Panc1 (cell line): Measurements from ENCODE around the gene CXorf38. TPM values are rescaled to one million over a fixed set of nuclear protein-coding genes. Genes with fewer than 3 reads are reported as not detected.

Experiments used
- ATAC-seq: fragments of 200-7000 bp; cut with Tn5 transposase; 2 replicates; pipeline ENCODE4 v1.9.1; 2020; ENCODE audit warnings: mild to moderate bottlenecking, moderate library complexity
- BruUV-seq: library from RNA; stranded (reverse); fragments of 400-500 nt; replicated peaks from 2 replicates; lab custom pipeline; 2021; lab: Mats Ljungman, UMichigan
- CTCF ChIA-PET: fragments of 300-600 bp; sonication (Branson Sonifier 250); formaldehyde crosslinking; loops from one replicate; lab custom pipeline; 2022; ENCODE audit warnings: antibody characterized with exemption; lab: Charles Lee
- POLR2A ChIA-PET: fragments of 300-600 bp; sonication (Branson Sonifier 250); formaldehyde crosslinking; loops from one replicate; lab custom pipeline; 2022; ENCODE audit warnings: antibody characterized with exemption; lab: Charles Lee
- DNase-seq: peaks from one replicate; pipeline ENCODE4 v3.0.0-alpha.2; 2010; ENCODE audit warnings: low read depth, low spot score
- H3K27ac ChIP-seq: 2 replicates; pipeline ENCODE4 v1.5.1; 2011; ENCODE audit warnings: mild to moderate bottlenecking, low read length, inconsistent platforms
- H3K27me3 ChIP-seq: fragments of 200-500 bp; sonication (Bioruptor generic); 2 replicates; pipeline ENCODE4 v1.6.0; 2014; ENCODE audit warnings: low read length, inconsistent platforms; ENCODE audit not compliant: control insufficient read depth, insufficient read depth
- H3K36me3 ChIP-seq: fragments of 200-500 bp; sonication (Bioruptor generic); 2 replicates; pipeline ENCODE4 v1.5.1; 2014; ENCODE audit warnings: inconsistent platforms, mild to moderate bottlenecking, low read length, moderate library complexity; ENCODE audit not compliant: control insufficient read depth, insufficient read depth
- H3K4me1 ChIP-seq: 2 replicates; pipeline ENCODE4 v1.5.1; 2011; ENCODE audit warnings: inconsistent platforms, mild to moderate bottlenecking, low read length, moderate library complexity; ENCODE audit not compliant: control insufficient read depth, insufficient read depth
- H3K4me3 ChIP-seq, 2 experiments: 2 replicates each; pipeline ENCODE4 v1.5.1; 2011 to 2012; ENCODE audit warnings: low read depth in 2 of 2, low read length in 2 of 2, mild to moderate bottlenecking in 2 of 2, inconsistent platforms in 1 of 2, moderate library complexity in 1 of 2
- H3K9me3 ChIP-seq: fragments of 200-500 bp; sonication (Bioruptor generic); 2 replicates; pipeline ENCODE4 v1.5.1; 2014; ENCODE audit warnings: low read depth, mild to moderate bottlenecking, inconsistent platforms, low read length, moderate library complexity; ENCODE audit not compliant: control insufficient read depth, insufficient read depth
- POLR2AphosphoS5 ChIP-seq: IDR thresholded peaks from 2 replicates; pipeline ENCODE4 v1.6.1; 2012; ENCODE audit warnings: mild to moderate bottlenecking, low read depth, low read length, moderate library complexity
- REST ChIP-seq, 2 experiments: IDR thresholded peaks; 2 replicates each; pipeline ENCODE4 v1.6.1; 2011 to 2012; ENCODE audit warnings: low read depth in 2 of 2, control low read depth in 1 of 2, low read length in 1 of 2, mild to moderate bottlenecking in 1 of 2, moderate library complexity in 1 of 2; ENCODE audit not compliant: insufficient read depth in 1 of 2
- SIN3A ChIP-seq: IDR thresholded peaks from 2 replicates; pipeline ENCODE4 v1.6.1; 2012; ENCODE audit warnings: low read depth, mild to moderate bottlenecking, low read length, moderate library complexity, borderline replicate concordance; ENCODE audit not compliant: insufficient read depth
- TCF7L2 ChIP-seq: IDR thresholded peaks from 2 replicates; pipeline ENCODE4 v1.6.1; 2011; ENCODE audit warnings: mild to moderate bottlenecking, low read depth, low read length, inconsistent platforms
- in situ Hi-C: cut with HindIII; loops from 2 replicates; pipeline ENCODE4 v1.10.0; 2016; ENCODE audit warnings: low sequenced_read_pairs, low pct_unique_long_range_greater_than_20kb
- intact Hi-C: fragments of 100-400 bp; cut with micrococcal nuclease; formaldehyde crosslinking; loops from one replicate; pipeline ENCODE4 v1.10.0; 2022; ENCODE audit not compliant: unreplicated experiment
- total RNA-seq: library from RNA; stranded (reverse); gene quantifications from one replicate; pipeline ENCODE4 v1.2.1, GENCODE V29; 2021; ENCODE audit not compliant: unreplicated experiment
- TF ChIP-seq, protein P1 (sequence below): fragments of 450-650 bp; IDR thresholded peaks from 2 replicates; pipeline ENCODE4 v1.5.1; 2017; ENCODE audit warnings: mild to moderate bottlenecking

The CXorf38 gene
- total RNA-seq, 1 experiment from 2014 or later = 7.8 TPM

DNA sequence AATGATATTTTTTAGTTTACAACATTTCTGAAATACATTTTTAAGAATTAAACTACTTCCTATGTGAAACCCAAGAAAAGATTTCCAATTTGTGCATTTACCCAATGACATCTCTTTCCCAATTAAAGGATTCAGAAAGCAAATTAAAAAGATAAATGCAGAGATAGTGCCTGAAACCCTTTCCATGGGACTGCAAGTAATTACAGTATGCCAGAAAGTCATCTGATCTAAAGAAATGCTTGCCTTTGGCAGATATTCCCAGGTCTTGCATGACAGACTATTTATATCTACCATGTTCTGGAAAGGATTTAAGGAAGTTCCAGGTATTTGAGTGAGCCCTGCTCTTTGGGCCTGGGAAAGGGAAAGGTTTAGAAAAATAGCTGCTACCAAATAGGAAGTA, 41.6 kb upstream of the CXorf38 start:
- H3K4me1 ChIP-seq = no peaks in the 10 kb centered on the region
- POLR2A ChIA-PET = interaction anchor here (0.7 kb wide), 1 partner anchor 491 kb away, joined by 3 read pairs; no protein-coding TSS in a partner anchor
- ATAC-seq = no peak
- no TSS peak for BruUV-seq
- in situ Hi-C loops = no loop called here
- CTCF ChIA-PET = no interaction called here
- H3K9me3 ChIP-seq = no peaks in the 10 kb centered on the region
- intact Hi-C loops = no loop called here
- TF ChIP-seq, protein P1, sequence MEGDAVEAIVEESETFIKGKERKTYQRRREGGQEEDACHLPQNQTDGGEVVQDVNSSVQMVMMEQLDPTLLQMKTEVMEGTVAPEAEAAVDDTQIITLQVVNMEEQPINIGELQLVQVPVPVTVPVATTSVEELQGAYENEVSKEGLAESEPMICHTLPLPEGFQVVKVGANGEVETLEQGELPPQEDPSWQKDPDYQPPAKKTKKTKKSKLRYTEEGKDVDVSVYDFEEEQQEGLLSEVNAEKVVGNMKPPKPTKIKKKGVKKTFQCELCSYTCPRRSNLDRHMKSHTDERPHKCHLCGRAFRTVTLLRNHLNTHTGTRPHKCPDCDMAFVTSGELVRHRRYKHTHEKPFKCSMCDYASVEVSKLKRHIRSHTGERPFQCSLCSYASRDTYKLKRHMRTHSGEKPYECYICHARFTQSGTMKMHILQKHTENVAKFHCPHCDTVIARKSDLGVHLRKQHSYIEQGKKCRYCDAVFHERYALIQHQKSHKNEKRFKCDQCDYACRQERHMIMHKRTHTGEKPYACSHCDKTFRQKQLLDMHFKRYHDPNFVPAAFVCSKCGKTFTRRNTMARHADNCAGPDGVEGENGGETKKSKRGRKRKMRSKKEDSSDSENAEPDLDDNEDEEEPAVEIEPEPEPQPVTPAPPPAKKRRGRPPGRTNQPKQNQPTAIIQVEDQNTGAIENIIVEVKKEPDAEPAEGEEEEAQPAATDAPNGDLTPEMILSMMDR = no peak
- TF ChIP-seq TCF7L2 (no peak), REST (IDR thresholded peaks at IDR 0.05; ENCODE audit: insufficient read depth in 1 of 2, low read depth in 2 of 2, low read length in 1 of 2) (no peak), POLR2AphosphoS5 (no peak), SIN3A (no peak)
- no peak overlapping the region for H3K27ac ChIP-seq
- no peak for DNase-seq
- H3K27me3 ChIP-seq = no peaks in the 10 kb centered on the region
- H3K4me3 ChIP-seq = no peak overlapping the region
- no peaks in the 10 kb centered on the region; the same call in 1 of the 2 replicates for H3K36me3 ChIP-seq

- CTCF ChIA-PET = no interaction called here
- Histone ChIP-seq H3K27me3 (no peaks in the 10 kb centered on the region), H3K36me3 (no peaks in the 10 kb centered on the region), H3K4me3 (no peak overlapping the region), H3K27ac (no peak overlapping the region), H3K9me3 (no peaks in the 10 kb centered on the region), H3K4me1 (no peaks in the 10 kb centered on the region)
- POLR2A ChIA-PET = no interaction called here
- DNase-seq (no peak), ATAC-seq (no peak)
- in situ Hi-C loops = no loop called here
- intact Hi-C loops = no loop called here
- no peak for TF ChIP-seq TCF7L2
- no peak for TF ChIP-seq REST (IDR thresholded peaks at IDR 0.05; ENCODE audit: insufficient read depth in 1 of 2, low read depth in 2 of 2, low read length in 1 of 2)
- no peak for TF ChIP-seq SIN3A
- TF ChIP-seq, protein P1 = no peak
- no peak for TF ChIP-seq POLR2AphosphoS5
- BruUV-seq = no TSS peak
These were observed 39.8 kb upstream of the CXorf38 start for GRCh38 chrX:40687169-40687568.
